D341Med (cell line): ENCODE results near the gene FAM81B.
"Not testable (repeated sequence)": the region's sequence is repeated elsewhere in the genome, so short reads cannot be mapped to it uniquely, and the experiment has no call there.

Source experiments
- DNase-seq: peaks from one replicate; pipeline ENCODE4 v3.0.0; 2012; ENCODE audit warnings: low spot score

FAM81B gene, protein sequence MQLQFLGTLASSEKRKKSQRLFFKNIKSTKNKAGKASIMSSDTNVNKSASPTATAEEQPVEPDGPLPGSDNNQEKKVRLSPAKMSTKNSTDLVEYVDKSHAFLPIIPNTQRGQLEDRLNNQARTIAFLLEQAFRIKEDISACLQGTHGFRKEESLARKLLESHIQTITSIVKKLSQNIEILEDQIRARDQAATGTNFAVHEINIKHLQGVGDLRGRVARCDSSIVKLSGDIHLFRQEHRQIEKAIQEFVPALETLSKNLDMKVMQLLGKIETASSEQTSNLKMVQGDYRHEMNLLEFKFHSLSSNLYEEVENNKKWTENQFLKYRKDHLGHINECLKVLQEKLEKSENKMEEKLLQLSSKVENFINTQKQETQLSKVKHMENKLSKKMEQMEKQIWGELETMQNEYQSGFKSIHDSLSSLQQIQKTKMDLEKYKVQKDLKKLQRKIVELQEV

DNA sequence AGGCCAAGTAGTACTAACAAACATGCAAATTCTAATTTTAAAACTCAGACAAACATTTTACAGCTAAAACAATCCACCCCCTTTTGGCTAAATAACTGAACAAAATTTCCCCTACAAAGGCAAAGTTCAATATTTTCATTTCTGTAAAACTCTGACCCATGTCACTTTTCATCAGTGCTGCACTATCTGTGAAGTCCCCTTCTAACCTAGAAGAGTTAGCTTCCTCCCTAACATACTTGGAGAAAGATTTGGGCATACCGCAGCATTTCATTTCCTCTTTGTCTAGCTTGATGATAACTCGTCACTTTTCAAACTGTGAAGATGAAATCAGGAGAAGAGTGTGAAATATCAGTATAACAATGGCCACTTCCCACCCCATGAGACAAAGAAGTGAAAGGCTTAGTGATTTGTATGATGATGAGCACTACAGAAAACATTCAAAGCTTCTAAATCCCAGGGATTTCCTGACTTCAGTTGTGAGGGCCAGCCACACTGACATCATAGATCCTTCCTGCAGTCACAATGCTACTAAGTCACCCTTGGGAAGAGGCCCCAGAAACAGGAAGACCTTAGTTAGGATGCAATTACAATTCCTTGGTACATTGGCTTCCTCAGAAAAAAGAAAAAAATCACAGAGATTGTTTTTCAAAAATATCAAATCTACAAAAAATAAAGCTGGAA, at the start of gene FAM81B:
TSS of gene FAM81B (plus strand) at position 555 of the 681 bp plus-strand sequence. CDS start at position 579, 24 bp downstream.
- no peak for DNase-seq

DNA sequence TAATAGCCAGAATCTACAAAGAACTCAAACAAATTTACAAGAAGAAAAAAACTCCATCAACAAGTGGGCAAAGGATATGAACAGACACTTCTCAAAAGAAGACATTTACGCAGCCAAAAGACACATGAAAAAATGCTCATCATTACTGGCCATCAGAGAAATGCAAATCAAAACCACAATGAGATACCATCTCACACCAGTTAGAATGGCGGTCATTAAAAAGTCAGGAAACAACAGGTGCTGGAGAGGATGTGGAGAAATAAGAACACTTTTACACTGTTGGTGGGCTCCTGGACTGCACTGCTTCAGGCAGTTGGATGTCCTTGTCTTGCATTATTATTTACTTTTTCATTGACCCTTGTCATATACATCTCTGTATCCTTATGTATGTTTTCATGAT, 49.7 kb upstream of the FAM81B start:
- DNase-seq = not testable (repeated sequence)

DNA sequence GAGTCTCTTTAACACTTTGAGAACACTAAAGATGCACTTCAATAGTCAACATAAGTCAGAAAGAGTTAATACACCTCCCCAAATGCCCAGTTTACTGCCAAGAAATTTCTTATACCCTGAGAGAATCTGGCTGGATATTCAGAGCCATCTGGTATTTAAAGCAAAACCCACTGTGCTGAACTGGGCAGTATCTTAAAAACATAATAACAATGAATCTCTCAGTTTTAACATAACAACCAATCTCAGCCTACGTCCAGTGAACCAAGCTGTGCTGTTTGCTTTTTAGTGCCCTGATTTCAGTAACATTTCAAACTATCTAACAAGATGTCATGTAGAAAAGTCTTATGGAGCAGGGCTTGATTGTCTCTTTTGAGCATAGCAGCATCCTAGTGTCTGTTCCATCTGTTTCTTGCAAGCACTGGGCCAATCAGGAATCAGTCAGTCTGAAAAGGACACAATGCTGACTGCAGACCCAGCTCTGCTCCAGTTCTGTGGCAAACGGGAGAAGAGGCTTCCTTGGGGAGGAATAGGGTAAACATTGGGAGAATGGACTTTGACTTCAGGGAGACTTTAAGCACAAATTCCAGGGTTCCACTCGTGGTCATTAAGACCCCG, 43.6 kb upstream of the FAM81B start:
- DNase-seq = no peak

DNA sequence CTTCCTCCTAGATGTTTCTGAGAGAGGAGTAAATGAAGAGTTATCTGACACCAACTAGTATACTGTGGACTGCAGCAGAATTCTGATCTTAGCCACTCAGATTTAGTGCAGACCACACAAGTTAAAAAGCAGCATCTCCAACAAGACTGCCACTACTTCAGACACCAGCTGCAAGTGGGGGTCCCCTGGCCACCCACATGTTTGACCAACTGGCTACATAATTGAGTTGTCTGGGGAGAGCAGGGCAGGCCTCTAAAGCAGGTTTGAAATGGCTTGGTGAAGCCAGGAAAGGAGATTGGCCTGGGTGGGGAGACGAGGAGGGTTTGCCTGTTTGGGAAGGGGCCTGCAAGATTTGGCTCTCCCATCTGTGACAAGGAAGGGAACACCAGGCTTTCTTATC, 40.5 kb upstream of the FAM81B start:
- DNase-seq = no peak

DNA sequence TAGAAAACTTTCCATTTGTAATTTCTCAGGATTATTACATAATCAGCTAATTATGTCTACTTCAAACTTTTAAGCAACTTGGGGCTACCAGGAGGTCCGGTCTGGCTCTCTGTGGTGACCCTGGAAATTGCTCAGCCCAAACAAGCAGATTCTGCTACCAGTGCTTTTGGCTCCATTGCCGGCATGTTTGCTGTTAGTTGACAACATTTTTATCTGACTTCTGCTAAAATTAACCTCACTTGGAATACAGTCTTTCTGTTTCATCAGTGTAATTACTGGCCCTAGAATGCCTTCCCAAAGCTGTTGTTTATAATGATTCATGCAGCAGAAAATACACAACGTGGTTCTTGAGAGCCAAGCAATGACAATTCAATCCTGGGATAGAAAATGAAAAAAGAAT, 38.5 kb upstream of the FAM81B start:
- no peak for DNase-seq

DNA sequence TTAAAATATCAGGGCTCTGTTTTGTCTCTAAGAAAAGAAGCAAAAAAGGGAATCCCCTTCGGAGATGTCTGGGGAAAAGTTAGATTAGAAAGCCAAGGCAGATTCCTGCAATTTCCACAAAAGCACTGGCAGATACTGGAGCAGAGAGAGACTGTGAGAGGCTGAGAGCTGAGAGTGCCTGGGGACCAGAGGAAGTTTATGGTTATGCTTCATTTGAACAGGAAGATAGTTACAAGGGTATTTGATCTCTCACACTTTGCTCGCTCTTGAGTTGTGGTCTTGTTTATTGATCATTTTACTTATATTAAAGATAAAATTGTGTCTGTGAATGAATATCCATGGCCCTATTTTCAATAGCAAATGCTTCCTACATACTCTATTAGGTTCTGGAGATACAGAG, 32.8 kb upstream of the FAM81B start:
- DNase-seq = no peak

DNA sequence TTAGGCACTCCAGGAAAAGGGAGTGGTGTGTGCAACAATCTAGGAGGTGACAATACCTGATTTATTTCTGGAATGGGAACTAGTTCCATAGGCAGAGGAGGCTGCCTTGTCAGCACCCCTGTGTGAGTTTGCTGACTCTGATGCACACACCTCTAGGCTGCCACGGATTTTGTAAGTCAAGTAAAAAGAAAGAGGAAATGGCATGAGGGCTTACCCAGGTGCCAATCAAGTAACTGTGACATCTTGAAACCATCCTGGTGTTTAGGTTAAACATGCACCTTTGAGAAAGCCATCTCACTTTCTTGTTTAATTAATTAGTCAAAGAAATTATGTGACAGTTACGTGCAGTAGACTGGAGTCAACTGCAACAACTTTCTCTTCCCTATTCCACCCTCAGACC, 32.3 kb upstream of the FAM81B start:
- no peak for DNase-seq

DNA sequence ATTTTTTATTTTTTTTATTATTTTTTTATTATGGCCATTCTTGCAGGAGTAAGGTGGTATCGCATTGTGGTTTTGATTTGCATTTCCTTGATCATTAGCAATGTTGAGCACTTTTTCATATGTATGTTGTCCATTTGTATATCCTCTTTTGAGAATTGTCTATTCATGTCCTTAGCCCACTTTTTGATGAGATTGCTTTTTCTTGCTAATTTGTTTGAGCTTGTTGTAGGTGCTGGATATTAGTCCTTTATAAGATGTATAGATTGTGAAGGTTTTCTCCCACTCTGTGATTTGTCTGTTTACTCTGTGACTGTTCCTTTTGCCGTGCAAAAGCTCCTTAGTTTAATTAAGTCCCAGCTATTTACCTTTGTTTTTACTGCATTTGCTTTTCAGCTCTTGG, 30.5 kb upstream of the FAM81B start:
- DNase-seq = not testable (repeated sequence)

DNA sequence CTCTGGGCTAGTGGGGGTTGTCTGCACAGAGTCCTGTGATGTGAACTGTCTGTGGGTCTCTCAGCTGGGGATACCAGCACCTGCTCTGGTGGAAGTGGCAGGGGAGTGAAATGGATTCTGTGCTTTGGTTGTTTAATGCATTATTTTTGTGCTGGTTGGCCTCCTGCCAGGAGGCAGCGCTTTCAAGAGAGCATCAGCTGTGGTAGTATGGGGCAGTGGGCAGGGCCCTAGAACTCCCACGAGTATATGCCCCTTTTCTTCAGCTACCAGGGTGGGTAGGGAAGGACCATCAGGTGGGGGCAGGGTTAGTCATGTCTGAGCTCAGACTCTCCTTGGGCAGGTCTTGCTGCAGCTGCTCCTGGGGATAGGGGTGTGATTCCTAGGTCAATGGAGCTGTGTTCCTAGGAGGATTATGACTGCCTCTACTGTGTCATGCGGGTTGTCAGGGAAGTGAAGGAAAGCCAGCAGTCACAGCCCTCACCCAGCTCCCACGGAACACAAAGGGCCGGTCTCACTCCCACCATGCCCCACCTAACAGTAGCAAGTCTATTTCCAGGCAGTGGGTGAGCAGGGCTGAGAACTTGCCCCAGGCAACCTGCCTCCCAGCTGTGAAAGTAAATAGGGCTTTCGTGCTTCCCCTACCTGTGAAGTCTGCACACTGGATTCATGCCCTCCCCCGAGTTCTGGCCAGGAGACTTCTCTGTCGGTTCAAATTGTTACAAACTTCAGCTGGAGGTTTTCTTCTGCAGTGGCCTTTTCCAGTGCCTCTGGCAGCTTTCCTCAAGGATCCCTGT, 25.7 kb upstream of the FAM81B start:
- DNase-seq = no peak

DNA sequence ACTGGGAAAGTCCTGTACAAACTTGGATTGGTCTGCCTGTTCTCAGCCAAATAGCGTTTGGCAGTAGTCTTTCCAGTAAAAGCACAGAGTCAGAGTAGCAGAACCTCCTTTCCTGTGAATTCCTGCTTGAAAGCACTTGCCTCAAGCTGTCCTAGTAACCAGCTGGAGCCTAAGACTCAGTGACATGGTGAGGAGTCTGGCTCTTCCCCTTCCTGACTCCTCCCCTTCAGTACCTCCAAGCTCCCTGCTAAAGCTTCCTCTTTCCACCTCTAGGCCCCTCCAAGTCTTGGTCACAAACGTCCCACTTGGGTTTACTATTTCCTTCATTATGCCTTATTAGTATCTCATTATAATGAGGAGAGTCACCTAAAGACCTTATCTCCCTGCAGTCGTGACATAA, 21.4 kb upstream of the FAM81B start:
- DNase-seq = no peak

DNA sequence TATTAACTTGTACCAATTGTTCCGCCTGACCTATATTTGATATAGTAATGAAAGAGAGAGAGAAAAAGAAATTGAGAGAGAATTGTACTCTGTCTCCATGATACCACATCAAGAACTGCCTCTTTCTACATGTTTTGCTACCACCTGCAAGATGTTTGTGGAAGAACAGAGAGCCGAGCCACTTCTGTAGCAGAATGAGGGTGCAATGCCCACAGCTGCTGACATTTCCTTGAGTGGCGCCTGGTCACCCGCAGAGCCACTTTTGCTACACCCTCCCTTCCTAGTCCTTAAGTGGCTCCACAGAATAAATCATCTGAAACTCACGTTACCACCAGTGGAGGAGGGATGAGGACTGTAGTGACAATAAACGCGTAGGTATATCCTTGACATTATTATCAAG, 17.1 kb upstream of the FAM81B start:
- no peak for DNase-seq

DNA sequence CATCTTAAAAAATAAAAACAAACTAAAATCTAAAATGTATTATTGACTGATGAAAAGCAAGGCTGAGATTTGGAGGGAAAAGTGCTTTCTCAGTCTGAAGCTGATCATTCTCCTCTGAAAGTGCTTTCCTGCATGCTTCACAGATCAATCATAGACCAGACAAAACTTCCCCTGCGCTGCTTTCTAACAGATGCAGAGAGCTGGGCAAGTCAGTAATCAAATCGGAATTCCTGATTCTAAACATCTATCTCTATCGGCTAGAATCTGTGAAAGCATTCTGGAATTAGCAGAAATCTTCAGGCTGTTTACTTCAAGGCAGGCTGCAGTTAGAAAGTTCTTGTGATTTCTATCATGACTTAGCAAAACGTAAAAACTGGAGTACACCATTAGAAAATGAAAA, 15.6 kb upstream of the FAM81B start:
- DNase-seq = no peak

DNA sequence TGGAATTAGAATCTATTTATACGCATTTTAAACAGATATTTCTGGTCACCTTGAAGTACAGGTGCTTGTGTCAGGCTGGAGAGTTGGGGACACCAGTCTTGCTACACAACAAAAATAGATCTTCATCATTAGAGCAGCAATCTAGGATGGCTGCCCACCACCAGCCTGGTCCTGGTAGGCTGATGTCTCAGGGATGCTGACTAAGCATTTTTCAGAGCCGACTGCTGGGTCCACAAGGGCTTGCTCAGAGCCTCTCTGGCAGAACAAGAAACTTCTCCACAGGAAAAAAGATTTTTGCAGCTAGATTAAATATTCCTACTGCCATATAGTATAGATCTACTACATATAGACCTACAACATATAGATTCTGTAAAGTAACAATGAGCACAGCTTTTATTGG, 12.0 kb upstream of the FAM81B start:
- DNase-seq = no peak

DNA sequence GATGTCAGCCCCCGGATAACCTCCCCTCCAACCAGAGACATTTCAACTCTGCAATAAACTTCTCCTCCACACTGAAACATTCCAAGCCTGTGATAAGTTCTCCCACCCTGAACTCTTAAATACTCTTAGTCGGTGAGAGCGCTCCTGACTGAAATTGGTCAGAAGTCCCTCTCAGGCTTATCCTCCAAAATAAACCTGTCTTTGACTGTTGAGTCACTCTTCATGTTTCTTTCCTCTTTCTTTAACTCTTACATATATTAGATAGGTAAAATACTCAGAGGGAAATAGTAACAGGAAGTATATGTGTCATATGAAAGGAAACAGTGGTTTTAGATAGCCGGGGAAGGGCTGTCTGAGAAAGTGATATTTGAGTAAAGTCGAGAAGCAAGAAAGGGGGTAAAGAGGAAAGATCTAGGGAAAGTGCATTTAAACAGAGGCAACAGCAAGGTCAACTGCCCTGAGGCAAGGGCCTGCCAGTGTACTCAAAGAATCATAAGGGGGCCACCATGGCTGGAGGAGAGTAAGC, 11.0 kb upstream of the FAM81B start:
- DNase-seq = no peak

DNA sequence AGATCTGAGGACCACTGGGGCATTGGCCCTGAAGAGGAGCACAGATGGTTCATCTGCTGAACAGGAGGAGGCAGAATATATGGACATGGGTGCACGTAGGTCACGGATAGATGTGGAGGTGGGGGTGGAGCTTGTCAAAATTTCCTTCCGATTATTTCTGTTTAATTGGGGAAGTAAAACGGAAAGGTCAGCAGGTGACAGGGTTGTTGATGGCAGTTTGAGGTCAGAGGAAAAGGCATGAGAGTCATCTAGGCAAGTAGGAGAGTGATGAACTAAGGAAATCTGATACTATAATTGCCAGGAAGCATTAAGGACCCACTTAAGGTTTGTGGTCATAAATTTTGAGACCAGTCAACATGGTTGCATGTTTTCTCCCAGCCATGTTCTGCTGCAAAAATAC, 8.4 kb upstream of the FAM81B start:
- no peak for DNase-seq

DNA sequence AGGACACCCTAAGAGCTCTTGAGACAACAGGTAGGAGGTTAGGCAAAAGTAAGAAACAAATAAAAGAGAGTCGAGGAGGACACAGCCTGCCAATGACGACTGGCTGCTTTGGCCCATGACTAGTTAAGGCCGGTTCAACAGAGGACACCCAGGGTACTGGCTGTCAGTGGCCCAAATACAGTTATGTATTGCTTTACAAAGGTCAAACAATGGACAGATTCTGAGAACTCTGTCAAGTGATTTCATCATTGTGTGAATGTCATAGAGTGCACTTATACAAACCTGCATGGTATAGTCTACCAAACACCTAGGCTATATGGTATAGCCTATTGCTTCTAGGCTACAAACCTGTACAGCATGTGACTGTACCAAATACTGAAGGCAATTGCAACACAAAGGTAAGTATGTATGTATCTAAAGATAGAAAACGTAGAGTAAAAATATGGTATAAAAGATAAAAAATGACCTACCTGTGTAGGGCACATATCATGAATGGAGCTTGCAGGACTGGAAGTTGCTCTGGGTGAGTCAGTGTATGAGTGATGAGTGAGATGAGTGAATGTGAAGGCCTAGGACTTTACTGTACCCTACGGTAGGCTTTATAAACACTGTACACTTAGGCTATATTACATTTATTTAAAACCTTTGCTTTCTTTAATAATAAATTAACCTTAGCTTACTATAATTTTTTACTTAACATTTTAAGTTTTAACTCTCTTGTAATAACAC, 6.5 kb upstream of the FAM81B start:
- DNase-seq = no peak

DNA sequence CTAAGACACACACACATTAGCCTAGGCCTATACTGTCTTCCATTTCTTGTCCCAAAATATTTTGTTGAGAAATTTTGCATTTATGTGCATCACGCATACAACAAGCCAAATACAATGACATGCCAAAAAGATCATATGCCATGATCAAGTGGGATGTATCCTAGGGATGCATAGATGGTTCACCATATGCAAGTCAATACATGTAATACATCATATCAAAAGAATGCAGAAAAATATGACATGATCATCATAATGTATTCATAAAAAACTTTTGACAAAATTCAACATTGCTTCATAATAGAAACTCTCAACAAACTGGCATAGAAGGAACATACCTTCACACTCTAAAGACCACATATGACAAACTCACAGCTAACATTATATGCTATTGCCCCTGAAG, 5.8 kb upstream of the FAM81B start:
- no peak for DNase-seq

DNA sequence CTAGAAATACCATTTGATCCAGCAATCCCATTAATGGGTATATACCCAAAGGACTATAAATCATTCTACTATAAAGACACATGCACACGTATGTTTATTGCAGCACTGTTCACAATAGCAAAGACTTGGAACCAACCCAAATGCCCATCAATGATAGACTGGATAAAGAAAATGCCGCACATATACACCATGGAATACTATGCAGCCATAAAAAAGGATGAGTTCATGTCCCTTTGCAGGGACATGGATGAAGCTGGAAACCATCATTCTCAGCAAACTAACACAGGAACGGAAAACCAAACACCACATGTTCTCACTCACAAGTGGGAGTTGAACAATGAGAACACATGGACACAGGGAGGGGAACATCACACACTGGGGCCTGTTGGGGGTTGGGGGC, 799 bp downstream of the FAM81B start:
- DNase-seq = not testable (repeated sequence)

DNA sequence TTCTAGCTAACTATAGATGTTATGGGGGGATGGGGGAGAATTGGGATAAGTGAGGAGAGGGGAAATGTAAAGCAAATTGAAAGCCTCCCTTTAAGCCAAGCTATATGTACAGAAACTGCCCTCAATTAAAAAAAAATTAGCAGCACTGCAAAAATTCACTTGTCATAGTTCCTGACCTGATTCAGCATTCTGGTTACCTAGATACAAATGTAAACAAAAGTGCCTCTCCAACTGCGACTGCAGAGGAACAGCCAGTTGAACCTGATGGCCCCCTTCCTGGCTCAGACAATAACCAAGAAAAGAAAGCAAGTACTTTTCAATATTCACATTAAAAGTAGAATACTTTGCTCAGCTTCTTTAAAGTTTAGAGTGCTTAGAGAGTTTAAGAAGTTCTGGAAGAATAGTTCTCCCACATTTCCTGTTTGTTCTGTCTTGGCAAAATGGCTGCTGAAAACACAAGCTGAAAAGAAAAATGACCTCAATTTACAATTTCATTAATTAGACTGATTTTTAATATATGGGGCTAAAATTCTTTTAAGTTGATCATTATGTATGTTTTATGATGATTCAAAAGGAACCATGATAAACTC, 1.5 kb downstream of the FAM81B start:
- no peak for DNase-seq

DNA sequence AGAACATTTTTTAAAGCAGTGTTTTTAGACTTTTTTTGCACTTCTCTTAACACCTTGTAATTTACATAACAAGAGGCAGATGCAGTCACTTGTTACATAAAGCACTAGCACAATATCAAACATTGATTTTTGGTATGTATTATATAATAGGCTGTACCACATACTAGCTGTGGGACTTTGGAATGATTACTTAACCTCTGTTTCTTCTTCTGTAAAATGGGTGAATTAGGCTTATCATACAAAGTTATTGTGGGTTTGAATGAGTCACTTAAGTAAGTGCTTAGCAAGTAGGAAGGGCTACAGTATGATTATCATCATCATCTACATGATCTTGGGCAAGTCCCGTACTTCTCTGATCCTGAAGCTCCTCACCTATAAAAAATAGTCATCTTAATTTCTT, 2.1 kb downstream of the FAM81B start:
- no peak for DNase-seq

DNA sequence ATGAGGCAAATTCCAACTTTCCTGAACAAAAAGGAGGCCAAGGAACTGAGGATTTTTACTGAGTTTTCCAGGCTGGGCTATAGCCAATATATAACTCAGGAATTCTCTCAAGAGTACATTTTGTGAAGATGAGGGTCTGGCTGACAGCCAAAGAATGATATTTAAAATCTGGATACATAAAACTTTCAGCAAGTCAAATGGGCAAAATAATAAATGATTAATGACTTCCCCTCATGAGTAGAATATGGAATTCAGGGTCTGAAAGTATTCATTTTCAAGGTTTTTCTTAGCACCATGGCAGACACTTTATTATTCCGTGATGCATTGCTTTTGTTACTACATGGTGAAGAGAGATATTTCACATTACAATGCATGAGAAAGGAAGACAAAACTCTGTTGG, 7.8 kb downstream of the FAM81B start:
- no peak for DNase-seq
